Activated CD8-positive, alpha-beta memory T cell treated with anti-CD3 and anti-CD28 coated beads for 24 hours (primary cell): Measurements from ENCODE around the gene ANKRA2.
A peak's percentile ranks its signal among the peaks of the same experiment; 100 is the strongest.
"Not testable (repeated sequence)": the region's sequence is repeated elsewhere in the genome, so short reads cannot be mapped to it uniquely, and the experiment has no call there.

Experiments
- DNase-seq: peaks from one replicate; pipeline ENCODE4 v3.0.0-alpha.2; 2020

Gene ANKRA2

DNA sequence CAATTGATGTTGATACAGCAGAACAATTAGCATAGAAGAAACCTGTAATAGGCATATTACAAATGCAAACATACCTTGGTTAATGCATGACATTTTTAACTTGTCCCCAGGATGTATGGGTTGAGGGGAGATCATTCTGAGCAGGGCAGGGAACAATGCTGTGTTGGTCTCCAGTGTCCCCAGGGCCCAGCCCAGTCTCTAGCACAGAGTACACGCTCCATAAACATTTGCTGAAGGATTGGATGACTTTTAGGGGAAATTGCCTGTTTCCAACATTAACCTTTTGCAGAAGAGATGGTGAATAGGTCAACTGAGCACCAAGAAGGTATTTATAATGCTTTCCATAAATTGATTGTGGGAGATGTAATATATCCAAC, 20.0 kb downstream of the ANKRA2 start:
- DNase-seq = no peak

- no peak for DNase-seq
These were observed 20.7 kb downstream of the ANKRA2 start for GRCh38 chr5:73544429-73545402.

DNA sequence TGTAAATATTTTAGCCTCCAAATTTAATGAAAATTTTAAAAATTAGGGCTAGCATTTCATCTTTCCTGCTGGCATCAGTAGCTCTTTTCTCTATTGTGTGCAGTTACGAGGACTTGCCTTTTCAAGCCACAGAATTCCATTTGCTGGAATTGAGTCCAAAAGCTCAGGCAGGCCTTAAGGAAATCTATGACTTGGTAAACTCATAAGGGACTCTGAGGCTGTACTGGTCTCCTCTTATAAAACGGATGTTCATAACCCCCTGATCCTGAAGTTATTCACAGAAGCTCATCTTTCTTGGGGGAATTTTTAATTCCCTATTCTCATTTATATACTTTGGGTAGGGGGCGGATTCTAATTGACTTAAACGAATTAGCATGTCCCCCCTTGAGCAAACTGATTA, 23.4 kb downstream of the ANKRA2 start:
- no peak for DNase-seq

- DNase-seq = no peak
These were observed 25.2 kb downstream of the ANKRA2 start for GRCh38 chr5:73540192-73540591.

DNA sequence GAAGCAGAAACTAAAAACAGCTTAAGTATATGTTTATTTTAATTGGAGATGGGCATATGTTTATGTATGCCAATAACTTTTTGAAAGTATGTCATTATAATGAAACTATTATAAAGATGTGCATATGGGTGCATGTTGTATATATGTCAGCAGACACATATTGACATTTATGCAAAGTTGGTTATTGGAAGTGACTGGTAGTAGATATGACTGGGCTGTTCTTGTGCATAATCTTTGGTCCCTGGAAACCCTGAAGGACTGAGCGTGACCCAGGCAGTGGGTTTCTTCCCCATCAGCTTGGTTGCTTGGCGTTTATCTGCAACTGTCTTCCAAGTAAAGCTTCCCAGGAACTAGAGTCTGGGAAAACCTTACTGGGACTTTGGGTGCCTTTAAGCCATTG, 25.7 kb downstream of the ANKRA2 start:
- DNase-seq = no peak

DNA sequence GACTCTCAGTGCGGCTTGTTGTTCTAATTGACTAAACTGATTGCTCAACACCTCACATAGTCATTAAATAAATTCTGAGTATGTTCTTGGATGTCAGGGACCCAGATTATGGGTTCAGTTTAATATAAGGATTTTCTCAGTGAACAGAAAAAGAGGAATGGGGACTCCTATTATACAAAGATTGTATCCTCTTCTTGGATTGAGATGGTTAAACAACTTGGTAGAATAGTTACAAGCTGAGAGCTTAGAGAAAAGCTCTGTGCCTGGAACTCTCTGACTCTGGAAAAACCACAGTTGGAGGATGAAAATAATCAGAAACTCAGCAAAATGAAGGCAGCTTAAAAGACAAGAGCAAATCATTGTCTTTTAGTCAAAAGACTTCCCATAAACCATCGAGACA, 30.5 kb downstream of the ANKRA2 start:
- no peak for DNase-seq

DNA sequence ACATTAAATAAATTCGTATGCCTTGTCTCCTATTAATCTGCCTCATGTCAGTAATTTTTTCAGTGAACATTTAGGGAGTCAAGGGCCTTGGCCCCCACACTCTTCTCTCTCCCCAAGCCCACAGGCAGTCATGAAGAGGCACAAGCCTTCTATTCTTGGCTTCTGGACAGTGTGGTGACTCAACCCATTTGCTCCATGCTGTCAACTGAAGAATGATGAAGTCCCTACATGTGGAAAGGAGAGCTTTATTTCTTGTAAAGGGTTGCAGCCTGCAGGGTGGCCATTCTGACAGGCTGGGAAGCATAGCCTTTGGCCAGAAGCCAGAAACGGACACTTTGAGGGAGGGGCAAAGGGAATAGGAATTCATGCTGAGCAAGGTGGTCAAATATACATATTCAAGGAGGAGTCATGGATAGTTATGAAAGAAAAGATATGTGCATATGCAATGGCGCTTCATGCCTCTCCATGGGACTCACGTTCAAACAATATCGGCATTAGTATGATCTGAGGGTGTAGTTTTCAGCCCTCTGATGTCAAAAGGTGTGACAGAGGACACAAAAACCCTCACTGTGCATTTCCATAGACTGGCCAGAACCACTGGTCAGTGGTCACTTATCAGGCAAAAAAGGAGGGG, 31.3 kb downstream of the ANKRA2 start:
- no peak for DNase-seq

DNA sequence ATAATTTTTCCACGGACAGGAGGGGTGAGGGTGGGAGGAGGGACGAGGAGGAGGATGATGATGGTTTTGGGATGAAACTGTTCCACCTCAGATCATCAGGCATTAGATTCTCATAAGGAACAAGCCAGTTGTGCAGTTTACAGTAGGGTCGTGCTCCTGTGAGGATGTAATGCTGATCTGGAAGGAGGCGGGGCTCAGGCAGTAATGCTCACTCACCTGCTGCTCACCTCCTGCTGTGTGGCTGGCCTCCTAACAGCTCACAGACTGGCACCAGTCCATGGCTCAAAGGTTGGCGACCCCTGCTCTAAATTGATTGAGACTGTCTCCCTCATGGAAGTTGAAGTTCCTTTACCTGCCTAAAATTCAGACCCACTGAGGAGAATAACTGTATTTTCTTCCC, 33.2 kb downstream of the ANKRA2 start:
- DNase-seq = no peak

DNA sequence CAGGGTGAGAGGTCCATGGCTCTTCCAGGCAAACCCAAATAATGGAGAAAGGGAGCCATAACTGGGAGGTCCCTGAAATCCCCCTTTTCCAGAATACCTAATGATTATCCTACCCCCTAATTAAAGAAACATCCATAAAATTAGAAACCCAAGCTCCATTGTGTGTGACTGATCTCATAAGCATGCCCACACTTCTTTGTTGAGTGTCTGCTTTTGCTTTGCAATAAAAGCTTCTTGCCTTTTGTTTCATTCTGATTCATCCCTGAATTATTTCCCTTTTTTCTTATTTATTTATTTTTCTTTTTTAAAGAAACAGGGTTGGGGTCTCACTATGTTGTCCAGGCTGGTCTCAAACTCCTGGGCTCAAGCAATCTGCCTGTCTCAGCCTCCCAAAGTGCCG, 34.1 kb downstream of the ANKRA2 start:
- no peak for DNase-seq

GRCh38 chr5:73529081-73529480, 36.4 kb downstream of the ANKRA2 start:
- no peak for DNase-seq

DNA sequence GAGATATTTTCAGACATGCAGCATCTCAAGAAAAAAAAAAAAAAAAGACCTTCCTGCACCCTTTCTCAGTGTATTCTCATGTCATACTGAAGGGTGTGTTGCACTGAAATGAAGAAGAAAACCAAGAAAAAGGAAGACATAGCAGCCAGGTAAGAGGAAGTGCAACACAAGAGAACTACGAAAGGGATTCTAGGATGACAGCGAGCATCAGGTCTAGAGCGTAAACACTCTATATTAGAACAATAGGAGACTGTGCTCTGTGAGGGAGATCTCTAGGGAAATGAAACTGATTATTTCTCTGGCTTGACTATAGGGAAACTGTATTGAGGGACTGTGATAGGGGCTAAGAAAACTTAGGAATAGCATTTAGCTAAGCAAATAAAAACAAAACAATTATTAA, 37.2 kb downstream of the ANKRA2 start:
- no peak for DNase-seq

GRCh38 chr5:73525606-73526203, 39.7 kb downstream of the ANKRA2 start:
- DNase-seq = no peak

GRCh38 chr5:73523861-73524260, 41.6 kb downstream of the ANKRA2 start:
- DNase-seq = no peak

- no peak for DNase-seq
These were observed 42.5 kb downstream of the ANKRA2 start for GRCh38 chr5:73522989-73523388.

GRCh38 chr5:73519531-73520283, 45.7 kb downstream of the ANKRA2 start:
- DNase-seq = peak; percentile 79

- no peak for DNase-seq
These were observed 50.2 kb downstream of the ANKRA2 start for GRCh38 chr5:73515232-73515631.

DNA sequence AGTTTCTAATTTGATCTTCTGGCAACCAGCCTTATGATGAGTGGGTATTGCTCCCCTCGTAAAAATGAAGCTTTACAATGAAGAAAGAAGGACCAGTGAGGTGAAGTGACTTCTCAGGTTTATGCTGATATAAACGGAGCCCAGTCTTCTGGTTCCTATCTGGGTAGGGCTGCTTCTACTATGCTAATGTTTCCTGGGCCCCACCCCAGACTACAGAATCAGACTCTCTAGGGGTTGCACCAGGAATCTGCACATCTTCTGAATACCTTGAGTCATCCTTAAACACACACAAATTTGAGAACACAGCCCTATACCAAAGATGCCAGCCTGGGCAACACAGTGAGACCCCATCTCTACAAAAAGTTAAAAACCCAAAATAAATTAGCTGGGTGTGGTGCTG, 51.0 kb downstream of the ANKRA2 start:
- DNase-seq = no peak

- no peak for DNase-seq
These were observed 51.4 kb downstream of the ANKRA2 start for GRCh38 chr5:73513996-73514395.

DNA sequence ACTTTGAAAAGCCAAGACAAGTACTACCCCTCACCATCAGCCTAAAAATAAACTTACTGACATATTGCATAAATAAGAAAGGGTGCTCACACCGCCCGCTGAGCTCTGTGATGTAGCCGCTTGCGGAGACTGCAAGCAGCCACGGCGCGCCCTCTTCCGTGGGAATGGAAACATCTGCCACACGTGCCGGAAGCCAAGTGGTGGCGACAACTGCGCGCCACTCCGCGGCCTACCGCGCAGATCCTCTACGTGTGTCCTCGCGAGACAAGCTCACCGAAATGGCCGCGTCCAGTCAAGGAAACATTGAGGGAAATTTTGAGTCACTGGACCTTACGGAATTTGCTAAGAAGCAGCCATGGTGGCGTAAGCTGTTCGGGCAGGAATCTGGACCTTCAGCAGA, 56.9 kb downstream of the ANKRA2 start:
- DNase-seq = not testable (repeated sequence)

GRCh38 chr5:73507062-73507461, 58.4 kb downstream of the ANKRA2 start:
- DNase-seq = no peak

- DNase-seq = no peak
These were observed 58.9 kb downstream of the ANKRA2 start for GRCh38 chr5:73506459-73506955.
